ENCODE data around the gene ZC3H7B.

The ZC3H7B gene

DNA sequence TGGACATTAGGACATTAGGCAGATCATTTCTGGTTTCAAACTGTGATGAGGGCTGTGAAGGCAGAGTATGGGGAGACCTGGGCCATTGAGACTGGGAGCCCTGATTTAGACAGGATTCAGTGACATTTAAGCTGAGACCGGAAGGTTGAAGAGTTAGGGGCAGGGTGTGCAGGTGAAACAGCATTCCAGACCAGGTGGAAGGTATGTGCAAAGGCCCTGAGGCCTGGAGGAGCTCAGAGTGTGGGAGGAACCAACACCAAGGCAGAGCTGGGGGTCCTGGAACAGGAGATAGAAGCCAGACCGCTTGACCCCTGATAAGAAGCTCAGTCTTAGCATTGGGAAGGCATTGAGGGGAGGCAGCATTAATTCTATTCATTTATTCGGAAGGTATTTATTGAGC lies 32.5 kb downstream of the ZC3H7B start:
- DNase-seq, result no peak

DNA sequence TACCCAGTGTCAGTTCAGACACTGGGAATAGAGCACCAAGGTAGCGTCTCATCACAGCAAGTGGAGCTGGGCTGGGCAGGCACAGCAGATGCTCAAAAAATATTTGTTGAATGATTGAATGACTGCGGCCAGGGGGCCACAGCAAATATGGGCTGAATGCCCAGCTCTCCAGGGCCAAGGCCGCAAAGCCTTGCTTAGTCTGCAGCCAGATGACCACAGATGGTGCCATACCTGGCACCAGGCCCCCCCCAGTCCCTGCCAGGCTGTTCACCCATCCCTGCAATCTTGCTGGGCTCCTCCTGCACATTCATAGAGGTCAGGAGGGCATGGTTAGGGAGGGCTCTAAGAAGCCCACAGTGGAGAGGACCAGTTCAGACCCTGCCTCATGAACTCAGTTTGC lies 32.9 kb downstream of the ZC3H7B start:
- no peak for DNase-seq

- no peak for DNase-seq
These were observed 33.8 kb downstream of the ZC3H7B start for GRCh38 chr22:41334951-41335635.

DNA sequence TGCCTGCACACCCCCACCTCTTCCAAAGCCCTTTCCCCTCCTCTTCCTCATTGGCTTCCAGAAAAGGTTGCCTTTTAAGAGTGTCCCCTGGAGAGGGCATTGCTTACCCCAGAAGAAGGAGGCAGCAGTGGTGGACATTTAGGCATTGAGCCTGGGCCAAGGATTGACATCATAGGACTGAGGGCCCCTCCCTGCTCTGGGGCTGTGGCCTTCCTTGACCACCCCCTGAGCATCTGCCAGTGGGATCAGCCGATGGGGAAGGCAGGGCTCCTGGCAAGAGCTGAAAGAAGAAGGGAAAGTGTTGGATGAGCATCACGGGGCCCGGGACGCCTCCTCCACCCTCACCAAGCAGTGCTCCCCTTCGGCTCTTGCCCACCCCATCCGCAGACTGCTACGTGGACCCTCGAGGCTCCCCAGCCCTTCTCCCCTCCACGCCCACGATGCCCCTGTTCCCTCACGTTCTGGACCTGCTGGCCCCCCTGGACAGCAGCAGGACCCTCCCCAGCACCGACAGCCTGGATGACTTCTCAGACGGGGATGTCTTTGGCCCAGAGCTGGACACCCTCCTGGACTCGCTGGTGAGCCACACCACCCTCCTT lies 37.4 kb downstream of the ZC3H7B start:
- DNase-seq, result no peak

GRCh38 chr22:41339823-41340222 lies 38.5 kb downstream of the ZC3H7B start:
- no peak for DNase-seq

DNA sequence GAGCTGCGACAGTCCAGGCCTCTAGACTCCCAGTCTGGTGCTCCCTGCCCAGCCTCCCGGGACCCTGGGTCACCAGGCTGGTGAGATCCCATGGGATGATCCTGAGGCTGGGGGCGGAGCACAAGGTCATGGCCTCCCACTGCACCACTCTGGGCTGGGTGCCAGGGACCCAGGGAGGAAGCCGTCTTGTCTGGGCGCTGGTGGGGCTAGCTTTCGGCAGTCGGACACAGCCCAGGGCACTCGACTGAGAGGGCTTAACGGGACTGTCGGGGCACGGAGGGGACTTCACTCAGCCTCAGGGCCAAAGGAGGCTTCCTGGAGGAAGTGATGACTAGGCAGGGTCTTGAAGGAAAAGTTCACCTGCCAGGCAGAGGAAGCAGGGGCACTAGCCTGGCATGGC lies 39.0 kb downstream of the ZC3H7B start:
- DNase-seq, result no peak

DNA sequence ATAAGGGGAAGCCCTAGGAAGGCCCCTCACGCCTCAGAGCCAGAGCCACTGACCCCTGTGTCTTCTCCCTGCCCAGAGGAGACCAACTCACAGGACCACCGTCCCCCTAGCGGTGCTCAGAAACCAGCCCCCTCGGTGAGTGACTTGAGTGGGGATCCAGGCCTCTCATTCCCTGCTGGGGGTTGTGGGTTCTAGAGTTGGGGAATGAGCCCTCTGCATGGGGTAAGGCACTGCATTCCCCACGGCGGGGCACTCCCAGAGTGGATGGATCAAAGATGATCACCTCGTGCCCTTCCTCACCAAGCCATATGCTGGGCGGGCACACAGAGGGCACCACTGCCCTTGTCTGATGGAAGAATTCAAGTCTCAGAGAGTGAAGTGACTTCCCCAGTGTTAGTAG lies 39.7 kb downstream of the ZC3H7B start:
- no peak for DNase-seq

GRCh38 chr22:41341990-41342389 lies 40.7 kb downstream of the ZC3H7B start:
- DNase-seq, result no peak

DNA sequence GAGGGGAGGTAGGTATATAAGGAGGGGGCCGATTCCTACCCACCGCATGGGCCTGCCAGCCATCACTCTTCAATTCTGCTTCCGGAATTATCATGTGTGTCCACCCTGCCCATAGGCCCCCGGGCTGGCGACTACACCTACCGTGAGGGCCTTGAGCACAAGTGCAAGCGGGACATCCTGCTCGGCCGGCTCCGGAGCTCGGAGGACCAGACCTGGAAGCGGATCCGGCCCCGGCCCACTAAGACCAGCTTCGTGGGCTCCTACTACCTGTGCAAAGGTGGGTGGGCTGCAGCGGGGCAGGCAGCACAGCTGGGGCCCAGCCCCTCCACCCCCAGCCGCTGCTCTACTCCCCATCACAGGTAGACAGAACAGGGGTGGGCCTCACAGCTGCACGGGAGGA lies 42.0 kb downstream of the ZC3H7B start:
- DNase-seq, result no peak

DNA sequence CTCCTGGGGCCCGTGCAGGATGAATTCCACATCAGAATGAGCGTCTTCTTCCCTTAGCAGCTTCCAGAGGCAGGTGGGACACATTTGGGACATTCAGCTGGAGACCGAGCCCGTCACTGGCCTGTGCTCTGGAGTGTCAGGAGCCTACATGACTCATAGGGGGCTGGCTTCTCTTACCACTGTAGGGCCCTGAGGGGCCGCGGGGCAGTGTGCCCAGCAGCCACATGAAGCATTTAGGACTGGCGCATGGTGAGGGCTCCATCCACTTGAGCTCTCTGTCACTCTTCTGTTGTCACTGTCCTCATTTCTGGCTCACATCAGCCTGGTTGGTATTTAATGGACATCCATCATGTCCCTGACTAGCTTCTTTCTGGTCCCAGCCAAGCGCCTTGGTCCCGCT lies 42.4 kb downstream of the ZC3H7B start:
- no peak for DNase-seq

DNA sequence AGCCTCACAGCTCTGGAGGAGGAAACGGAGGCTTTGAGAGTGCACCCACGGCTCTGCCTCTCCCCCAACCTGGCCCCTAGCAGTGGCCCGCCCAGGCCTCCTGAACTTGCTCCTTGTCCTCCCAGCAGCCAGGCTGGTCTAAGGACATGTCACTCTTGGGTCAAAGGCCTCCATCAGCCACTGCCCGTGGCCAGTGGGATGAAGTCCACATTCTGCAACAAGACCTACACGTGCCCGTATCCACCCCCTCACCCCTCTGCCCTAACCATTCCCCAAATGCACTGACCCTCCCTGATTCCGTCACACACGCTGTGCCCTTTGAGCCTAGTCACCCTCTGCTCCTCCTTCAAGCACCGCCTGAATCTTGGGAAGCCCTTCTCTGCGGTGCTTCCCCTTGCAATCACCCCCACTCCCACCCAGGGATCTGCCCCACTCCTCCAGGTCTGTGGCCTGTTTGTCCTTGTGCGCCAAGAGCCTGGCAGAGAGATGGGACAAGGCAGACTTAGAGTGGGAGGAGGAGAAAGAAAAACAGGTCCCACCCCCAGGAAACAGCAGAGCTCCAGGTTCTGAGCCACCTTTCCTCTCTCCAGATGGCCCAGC lies 43.0 kb downstream of the ZC3H7B start:
- no peak for DNase-seq

GRCh38 chr22:41345807-41346335 lies 44.5 kb downstream of the ZC3H7B start:
- no peak for DNase-seq

DNA sequence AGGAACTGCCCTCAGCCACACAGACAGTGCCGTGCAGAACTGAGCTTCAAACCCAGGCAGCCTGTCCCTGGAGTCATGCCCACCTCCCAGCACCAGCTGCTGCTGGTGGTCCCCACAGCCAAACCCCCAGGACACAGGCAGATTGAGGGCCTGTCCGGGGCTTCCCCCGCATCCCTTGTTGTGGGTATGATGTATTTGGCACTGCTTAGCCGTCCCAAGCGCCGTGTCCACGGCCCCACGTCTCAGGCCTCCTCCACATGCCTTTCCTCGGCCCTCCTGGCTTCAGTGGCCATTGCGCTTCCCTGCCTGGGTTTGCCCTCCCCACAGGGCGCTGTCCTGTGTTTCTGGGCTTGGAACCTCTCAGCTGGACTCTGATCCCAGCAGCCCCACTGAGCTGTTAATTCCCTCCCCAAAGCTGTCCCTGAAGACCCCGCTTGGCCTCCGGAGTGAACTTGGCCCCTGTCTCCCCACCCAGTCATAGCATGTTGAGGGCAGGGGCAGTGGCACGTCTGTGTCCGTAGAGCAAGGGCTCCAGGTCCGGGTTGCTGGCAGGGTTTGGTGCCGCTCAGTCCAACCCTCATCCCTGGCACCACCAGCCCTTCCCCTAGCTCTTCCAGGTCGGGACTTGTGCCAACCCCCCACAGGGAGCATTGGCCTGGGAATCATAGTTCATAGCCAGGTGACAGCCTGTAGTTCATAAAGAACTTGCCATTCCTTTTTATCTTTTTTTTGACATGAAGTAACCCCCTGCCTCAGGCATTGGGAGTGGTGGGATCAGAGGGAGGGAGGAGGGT lies 45.9 kb downstream of the ZC3H7B start:
- no peak for DNase-seq

DNA sequence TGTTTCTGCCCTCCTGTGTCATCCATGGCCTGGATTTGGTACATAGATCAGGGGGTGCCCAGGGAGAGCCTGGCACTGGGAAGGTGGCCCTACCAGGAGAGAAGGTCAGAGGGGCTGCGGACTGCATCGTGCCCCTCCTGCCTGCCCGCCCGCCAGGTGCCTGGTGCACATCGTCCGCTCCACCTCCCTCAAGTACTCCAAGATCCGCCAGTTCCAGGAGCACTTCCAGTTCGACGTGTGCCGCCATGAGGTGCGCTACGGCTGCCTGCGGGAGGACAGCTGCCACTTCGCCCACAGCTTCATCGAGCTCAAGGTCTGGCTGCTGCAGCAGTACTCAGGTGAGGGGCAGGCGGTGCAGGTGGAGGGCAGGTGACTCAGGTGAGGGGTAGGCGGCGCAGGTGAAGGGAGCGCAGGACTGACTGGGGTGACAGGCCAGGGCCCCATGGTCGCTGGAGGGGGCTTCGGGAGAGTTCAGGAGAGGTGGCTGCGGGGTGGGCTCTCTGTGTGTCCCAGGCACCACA lies 47.7 kb downstream of the ZC3H7B start:
- DNase-seq, result no peak

DNA sequence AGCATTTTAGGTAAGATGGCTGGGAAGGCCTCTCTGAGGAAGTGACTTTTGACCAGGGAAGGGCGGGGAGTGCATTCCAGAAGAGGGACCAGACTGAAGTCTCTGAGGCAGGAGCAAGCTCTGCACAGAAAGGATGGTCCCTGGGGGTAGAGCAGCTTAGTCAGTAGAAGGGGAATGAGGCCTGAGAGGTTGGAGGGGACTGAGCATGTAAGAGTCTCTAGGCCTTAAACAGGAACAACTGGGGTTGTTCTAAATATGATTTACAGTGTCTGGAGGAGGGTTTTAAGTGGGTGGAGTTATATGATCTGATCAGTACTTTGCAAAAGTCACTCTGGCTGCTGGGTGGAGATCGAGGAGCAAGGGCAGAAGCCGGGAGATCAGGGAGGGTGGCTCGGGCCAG lies 48.8 kb downstream of the ZC3H7B start:
- DNase-seq, result no peak

- DNase-seq, result no peak
These were observed 49.7 kb downstream of the ZC3H7B start for GRCh38 chr22:41351011-41351410.

DNA sequence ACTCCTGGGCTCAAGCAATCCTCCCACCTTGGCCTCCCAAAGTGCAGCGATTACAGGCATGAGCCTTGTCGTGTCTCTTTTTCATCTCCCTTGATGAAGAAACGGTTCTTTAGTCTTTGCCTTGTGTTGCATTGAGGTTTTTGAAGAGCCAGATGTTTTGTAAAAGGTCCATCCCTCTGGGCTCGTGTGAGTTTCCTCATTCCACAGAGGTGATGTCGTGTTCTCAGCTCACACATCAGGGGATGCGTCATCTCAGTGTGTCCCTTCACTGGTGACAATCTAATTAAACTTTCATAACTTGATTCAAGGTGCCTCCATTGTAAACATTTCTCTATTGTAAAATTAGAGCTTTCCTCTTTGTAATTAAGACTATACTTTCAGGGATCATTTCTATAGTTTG lies 50.7 kb downstream of the ZC3H7B start:
- no peak for DNase-seq

DNA sequence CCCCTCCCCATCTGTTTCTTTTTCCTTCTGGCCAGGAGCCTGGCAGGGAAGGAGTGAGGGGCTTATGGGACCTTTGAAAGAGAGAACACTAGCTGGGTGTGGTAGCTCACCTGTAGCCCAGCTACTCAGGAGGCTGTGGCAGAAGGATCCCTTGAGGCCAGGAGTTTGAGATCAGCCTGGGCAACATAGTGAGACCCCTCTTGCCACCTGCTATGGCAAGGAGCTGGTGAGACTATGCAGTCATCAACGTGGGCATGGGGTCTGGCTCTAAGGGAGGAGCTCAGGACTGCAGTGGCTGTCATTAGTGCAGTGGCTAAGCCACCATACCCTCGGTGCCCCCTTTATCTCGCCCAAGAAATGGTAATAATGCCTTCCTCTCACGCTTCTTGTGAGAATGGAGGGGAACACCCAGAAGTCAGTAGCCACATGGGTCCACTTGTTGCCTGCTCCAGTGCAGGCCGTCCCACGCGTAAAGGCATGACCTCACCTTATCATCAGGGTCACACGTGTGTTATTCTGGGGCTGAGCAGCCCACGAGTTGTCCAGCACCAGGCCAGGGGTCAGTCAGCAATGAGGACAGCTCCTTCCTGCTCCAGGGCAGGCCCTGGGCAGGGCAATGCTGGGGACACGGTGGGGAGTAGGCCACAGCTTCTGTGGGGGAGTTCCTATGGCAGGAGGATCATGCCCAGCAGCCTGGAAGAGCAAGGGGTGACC lies 52.7 kb downstream of the ZC3H7B start:
- DNase-seq, result no peak

DNA sequence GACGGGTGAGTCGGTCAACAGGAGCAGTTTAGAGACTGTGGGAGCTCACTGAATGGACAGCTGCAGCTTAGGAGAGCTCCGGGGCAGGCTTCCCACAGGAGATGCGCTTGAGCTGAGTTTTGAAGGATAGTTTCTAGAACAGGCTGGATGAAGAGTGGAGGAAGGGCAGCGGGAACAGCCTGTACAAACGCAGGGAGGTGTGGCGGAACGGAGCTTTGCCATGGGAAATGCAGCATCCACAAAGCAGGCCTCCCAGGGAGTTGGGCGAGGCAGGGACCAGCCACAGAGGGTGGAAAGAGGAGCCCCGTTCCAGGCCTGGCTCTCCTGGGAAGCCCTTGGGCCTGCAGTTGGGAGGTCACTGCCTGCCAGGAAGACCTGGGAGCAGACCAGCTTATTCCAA lies 53.7 kb downstream of the ZC3H7B start:
- no peak for DNase-seq

DNA sequence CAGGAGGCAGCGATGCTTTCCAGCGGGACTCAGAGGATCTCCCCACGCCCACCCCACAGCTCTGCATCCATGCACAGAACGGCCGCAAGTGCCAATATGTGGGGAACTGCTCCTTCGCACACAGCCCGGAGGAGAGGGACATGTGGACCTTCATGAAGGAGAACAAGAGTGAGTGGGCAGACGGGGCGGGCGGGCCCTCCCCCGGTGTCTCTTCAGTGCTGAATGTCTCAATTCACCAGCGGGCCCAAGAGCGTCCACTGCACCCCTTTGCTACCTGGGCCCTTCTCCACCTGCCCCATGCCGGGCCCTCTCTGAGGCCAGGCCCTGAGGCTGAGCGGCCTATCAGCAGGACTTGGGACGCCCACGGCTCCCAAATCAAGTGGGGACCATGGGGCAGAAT lies 54.6 kb downstream of the ZC3H7B start:
- DNase-seq, result no peak

- DNase-seq, result no peak
These were observed 55.2 kb downstream of the ZC3H7B start for GRCh38 chr22:41356430-41357028.

GRCh38 chr22:41357191-41357590 lies 55.9 kb downstream of the ZC3H7B start:
- no peak for DNase-seq

All from activated CD8-positive, alpha-beta memory T cell treated with anti-CD3 and anti-CD28 coated beads, Interleukin-2, amount 50 U/mL, for 48 hours (primary cell).